ENCODE data around the gene ATXN7L1. TPM values are rescaled to one million over a fixed set of nuclear protein-coding genes. Genes with fewer than 3 reads are reported as not detected.

ATXN7L1 gene
- total RNA-seq, 1 experiment from 2014 or later, result 14.6 TPM

DNA sequence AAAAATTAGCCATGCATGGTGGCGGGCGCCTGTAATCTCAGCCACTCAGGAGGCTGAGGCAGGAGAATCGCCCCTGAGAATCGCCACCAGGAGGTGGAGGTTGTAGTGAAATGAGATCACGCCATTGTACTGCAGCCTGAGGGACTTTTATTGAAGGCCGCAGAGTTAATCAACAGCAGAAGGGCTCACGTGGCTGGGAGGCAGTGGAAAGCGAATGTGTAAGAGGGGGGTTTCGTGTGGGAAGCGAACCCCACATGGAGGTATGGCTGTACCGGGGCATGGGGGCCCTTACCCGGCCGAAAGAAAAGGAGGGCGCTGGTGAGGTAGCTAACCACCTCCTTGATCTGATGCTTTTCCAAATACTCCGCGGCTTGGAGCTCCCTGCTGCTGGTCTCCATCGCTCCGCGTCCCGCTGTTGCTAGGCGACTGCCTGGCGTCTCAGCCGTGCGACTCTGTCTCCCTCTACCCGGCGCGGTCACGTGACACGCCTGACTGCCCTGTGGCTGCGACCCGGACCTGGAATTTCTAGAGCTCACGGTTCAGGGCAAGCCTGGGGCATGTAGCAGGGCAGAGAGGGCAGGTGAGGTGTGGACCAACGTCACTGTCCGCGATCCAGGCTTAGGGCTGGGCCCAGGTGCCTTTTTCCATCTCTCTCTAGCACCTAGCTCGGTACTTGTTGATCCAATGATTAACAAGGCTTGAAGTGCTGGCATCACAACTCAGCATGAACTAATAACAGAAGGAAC, 295.2 kb downstream of the ATXN7L1 start, which contains the start of gene EFCAB10:
TSS of gene EFCAB10 (minus strand) at position 428 of the 746 bp plus-strand sequence. CDS start at position 398, 30 bp downstream.
- Histone ChIP-seq H4K20me1 (ENCODE audit: insufficient read depth) (no peaks in the 10 kb centered on the region), H3K79me2 (ENCODE audit: low read depth) (no peaks in the 10 kb centered on the region), H2AFZ (no peak within 1 kb of the TSS), H3K27me3 (ENCODE audit: insufficient read depth, low read depth) (no peaks in the 10 kb centered on the region), H3K9me2 (ENCODE audit: insufficient read depth) (no peaks in the 10 kb centered on the region), H3K36me3 (ENCODE audit: low read depth) (no peaks in the 10 kb centered on the region), H3K4me1 (replicated peaks; ENCODE audit: insufficient read depth) (no peaks in the 10 kb centered on the region), H3K4me2 (no peak within 1 kb of the TSS), H3F3A (ENCODE audit: insufficient read depth, low read depth) (0 out of 2 replicates have a peak, but pooled peaks cover 3% of the 10 kb centered on the region), H3K9me3 (ENCODE audit: insufficient read depth, low read depth) (0 out of 2 replicates have a peak, but pooled peaks cover 4% of the 10 kb centered on the region), H3K27ac (no peak within 1 kb of the TSS), H3K4me3 (no peak within 1 kb of the TSS)
- ChIA-PET POLR2A (ENCODE audit: unreplicated experiment) (no interaction called here), CTCF (interaction anchor here (0.6 to 0.7 kb wide), 2 partner anchors 19 to 579 kb away, joined by 3 to 4 read pairs; no protein-coding TSS in a partner anchor)
- TF ChIP-seq, protein P1, sequence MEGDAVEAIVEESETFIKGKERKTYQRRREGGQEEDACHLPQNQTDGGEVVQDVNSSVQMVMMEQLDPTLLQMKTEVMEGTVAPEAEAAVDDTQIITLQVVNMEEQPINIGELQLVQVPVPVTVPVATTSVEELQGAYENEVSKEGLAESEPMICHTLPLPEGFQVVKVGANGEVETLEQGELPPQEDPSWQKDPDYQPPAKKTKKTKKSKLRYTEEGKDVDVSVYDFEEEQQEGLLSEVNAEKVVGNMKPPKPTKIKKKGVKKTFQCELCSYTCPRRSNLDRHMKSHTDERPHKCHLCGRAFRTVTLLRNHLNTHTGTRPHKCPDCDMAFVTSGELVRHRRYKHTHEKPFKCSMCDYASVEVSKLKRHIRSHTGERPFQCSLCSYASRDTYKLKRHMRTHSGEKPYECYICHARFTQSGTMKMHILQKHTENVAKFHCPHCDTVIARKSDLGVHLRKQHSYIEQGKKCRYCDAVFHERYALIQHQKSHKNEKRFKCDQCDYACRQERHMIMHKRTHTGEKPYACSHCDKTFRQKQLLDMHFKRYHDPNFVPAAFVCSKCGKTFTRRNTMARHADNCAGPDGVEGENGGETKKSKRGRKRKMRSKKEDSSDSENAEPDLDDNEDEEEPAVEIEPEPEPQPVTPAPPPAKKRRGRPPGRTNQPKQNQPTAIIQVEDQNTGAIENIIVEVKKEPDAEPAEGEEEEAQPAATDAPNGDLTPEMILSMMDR (conservative IDR thresholded peaks at IDR 0.05), result no peak
- no peak for TF ChIP-seq EZH2 (IDR thresholded peaks at IDR 0.05; ENCODE audit: low read depth)
- intact Hi-C loops (cut with micrococcal nuclease; ENCODE audit: unreplicated experiment), result loop anchor here (10.0 kb wide), 1 partner anchor 176 kb away; no protein-coding TSS in a partner anchor
- no TSS peak for BruUV-seq (replicated peaks)
- peak in 1 of 2 experiments; percentile 62 for DNase-seq

DNA sequence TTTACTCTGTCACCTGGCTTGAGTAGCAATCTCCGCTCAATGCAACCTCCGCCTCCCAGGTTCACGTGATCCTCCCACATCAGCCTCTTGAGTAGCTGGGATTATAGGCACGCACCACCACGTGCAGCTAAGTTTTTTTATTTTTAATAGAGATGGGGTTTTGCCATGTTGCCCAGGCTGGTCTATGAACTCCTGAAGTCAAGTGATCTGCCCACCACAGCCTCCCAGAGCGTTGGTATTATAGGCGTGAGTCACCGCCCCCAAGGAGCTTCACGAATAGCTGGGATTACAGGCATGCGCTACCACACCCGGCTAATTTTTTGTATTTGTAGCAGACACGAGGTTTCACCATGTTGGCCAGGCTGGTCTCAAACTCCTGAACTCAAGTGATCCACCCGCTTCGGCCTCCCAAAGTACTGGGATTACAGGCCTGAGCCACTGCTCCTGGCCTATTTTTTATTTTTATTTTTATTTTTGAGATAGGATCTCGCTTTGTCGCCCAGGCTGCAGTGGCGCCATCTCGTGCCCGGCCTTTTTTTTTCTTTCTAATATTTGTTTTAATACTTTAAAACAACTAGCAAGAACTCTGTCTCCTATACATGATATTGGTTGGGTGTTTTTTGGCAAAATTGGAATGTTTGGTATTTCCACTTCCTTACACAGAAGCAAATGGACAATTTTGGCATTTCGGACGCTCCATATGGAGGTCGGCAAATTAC, 296.2 kb downstream of the ATXN7L1 start:
- Histone ChIP-seq H3K36me3 (ENCODE audit: low read depth) (no peaks in the 10 kb centered on the region), H3K9me3 (ENCODE audit: insufficient read depth, low read depth) (0 out of 2 replicates have a peak, but pooled peaks cover 4% of the 10 kb centered on the region), H3K4me1 (replicated peaks; ENCODE audit: insufficient read depth) (no peaks in the 10 kb centered on the region), H3K79me2 (ENCODE audit: low read depth) (no peaks in the 10 kb centered on the region), H3K4me3 (no peak overlapping the region), H2AFZ (no peak overlapping the region), H3K9me2 (ENCODE audit: insufficient read depth) (no peaks in the 10 kb centered on the region), H3K27ac (no peak overlapping the region), H4K20me1 (ENCODE audit: insufficient read depth) (no peaks in the 10 kb centered on the region), H3K4me2 (no peak overlapping the region), H3K27me3 (ENCODE audit: insufficient read depth, low read depth) (no peaks in the 10 kb centered on the region), H3F3A (ENCODE audit: insufficient read depth, low read depth) (0 out of 2 replicates have a peak, but pooled peaks cover 3% of the 10 kb centered on the region)
- intact Hi-C loops (cut with micrococcal nuclease; ENCODE audit: unreplicated experiment), result loop anchor here (10.0 kb wide), 1 partner anchor 175 kb away; no protein-coding TSS in a partner anchor
- ChIA-PET CTCF (interaction anchor here (0.7 kb wide), 1 partner anchor 341 kb away, joined by 5 read pairs; no protein-coding TSS in a partner anchor), POLR2A (ENCODE audit: unreplicated experiment) (no interaction called here)
- TF ChIP-seq EZH2 (IDR thresholded peaks at IDR 0.05; ENCODE audit: low read depth), result no peak
- TF ChIP-seq, protein P1 (conservative IDR thresholded peaks at IDR 0.05), result no peak
- BruUV-seq (replicated peaks), result no TSS peak
- DNase-seq, result peak in 1 of 2 experiments; percentile 18

DNA sequence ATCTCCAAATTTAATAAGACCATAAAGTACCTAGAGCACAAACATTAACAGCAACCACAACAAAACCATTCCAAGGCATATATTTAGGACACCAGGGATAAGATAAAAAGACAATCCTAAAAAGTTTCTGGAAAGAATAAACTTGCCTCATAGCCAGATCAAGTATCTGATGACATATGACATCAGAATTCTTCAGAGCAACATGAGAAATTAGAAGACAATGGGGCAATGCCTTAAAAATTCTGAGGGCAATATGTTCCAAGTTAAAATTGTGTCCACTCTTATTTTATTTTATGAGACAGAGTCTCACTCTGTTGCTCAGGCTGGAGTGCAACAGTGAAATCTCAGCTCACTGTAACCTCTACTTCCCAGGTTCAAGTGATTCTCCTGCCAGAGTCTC, 297.9 kb downstream of the ATXN7L1 start:
- Histone ChIP-seq H3K4me2 (no peak overlapping the region), H3K9me3 (ENCODE audit: insufficient read depth, low read depth) (no peaks in the 10 kb centered on the region), H3K4me1 (replicated peaks; ENCODE audit: insufficient read depth) (no peaks in the 10 kb centered on the region), H3K36me3 (ENCODE audit: low read depth) (no peaks in the 10 kb centered on the region), H3K4me3 (no peak overlapping the region), H4K20me1 (ENCODE audit: insufficient read depth) (no peaks in the 10 kb centered on the region), H3K27me3 (ENCODE audit: insufficient read depth, low read depth) (no peaks in the 10 kb centered on the region), H3K27ac (no peak overlapping the region), H2AFZ (no peak overlapping the region), H3K79me2 (ENCODE audit: low read depth) (no peaks in the 10 kb centered on the region), H3F3A (ENCODE audit: insufficient read depth, low read depth) (0 out of 2 replicates have a peak, but pooled peaks cover 3% of the 10 kb centered on the region), H3K9me2 (ENCODE audit: insufficient read depth) (no peaks in the 10 kb centered on the region)
- intact Hi-C loops (cut with micrococcal nuclease; ENCODE audit: unreplicated experiment), result no loop called here
- TF ChIP-seq, protein P1 (conservative IDR thresholded peaks at IDR 0.05), result no peak
- no peak for TF ChIP-seq EZH2 (IDR thresholded peaks at IDR 0.05; ENCODE audit: low read depth)
- POLR2A ChIA-PET (ENCODE audit: unreplicated experiment), result no interaction called here
- no peak for DNase-seq
- no TSS peak for BruUV-seq (replicated peaks)
- CTCF ChIA-PET, result no interaction called here
